Glutamatergic neuron (in vitro differentiated cells): ENCODE measurements around the gene SLC25A48. TPM values are rescaled to one million over a fixed set of nuclear protein-coding genes. Genes with fewer than 3 reads are reported as not detected.

Source experiments
- DNase-seq: peaks from one replicate; pipeline ENCODE4 v3.0.0; 2022
- H3K27ac Mint-ChIP-seq: one replicate; pipeline ENCODE4 v1.8.0; 2020; ENCODE audit warnings: mild to moderate bottlenecking, mixed read lengths, inconsistent platforms; ENCODE audit not compliant: unreplicated experiment
- H3K27me3 Mint-ChIP-seq: one replicate; pipeline ENCODE4 v1.8.0; 2020; ENCODE audit warnings: mild to moderate bottlenecking, moderate library complexity, mixed read lengths, inconsistent platforms; ENCODE audit not compliant: unreplicated experiment
- H3K36me3 Mint-ChIP-seq: one replicate; pipeline ENCODE4 v1.8.0; 2020; ENCODE audit warnings: mild to moderate bottlenecking, mixed read lengths, inconsistent platforms; ENCODE audit not compliant: unreplicated experiment
- H3K4me1 Mint-ChIP-seq: one replicate; pipeline ENCODE4 v1.8.0; 2020; ENCODE audit warnings: mild to moderate bottlenecking, low read depth, mixed read lengths, inconsistent platforms; ENCODE audit not compliant: unreplicated experiment
- H3K4me3 Mint-ChIP-seq: one replicate; pipeline ENCODE4 v1.8.0; 2020; ENCODE audit warnings: mild to moderate bottlenecking, mixed read lengths, inconsistent platforms; ENCODE audit not compliant: unreplicated experiment
- H3K9me3 Mint-ChIP-seq: one replicate; pipeline ENCODE4 v1.8.0; 2020; ENCODE audit warnings: mild to moderate bottlenecking, moderate library complexity, mixed read lengths, inconsistent platforms; ENCODE audit not compliant: unreplicated experiment
- microRNA-seq: library from miRNA; unstranded; fragments of <30 nt; microRNA quantifications from one replicate; pipeline ENCODE4, GENCODE V29; 2020; ENCODE audit not compliant: unreplicated experiment
- total RNA-seq: library from RNA; stranded (reverse); fragmentation: NEBNext Ultra II Directional; extraction: Animal tissue kit (Norgen Biotek cat#: 25700); gene quantifications from one replicate; pipeline ENCODE4 v1.2.1, GENCODE V29; 2021; ENCODE audit not compliant: unreplicated experiment
- TF ChIP-seq, protein P1 (sequence below): fragments of 200-600 bp; sonication (generic); IDR thresholded peaks from one replicate; pipeline ENCODE4 v1.5.0; 2021; ENCODE audit not compliant: partially characterized antibody, unreplicated experiment

Gene SLC25A48
- total RNA-seq, 1 donor from 2014 or later = 1.7 TPM

DNA sequence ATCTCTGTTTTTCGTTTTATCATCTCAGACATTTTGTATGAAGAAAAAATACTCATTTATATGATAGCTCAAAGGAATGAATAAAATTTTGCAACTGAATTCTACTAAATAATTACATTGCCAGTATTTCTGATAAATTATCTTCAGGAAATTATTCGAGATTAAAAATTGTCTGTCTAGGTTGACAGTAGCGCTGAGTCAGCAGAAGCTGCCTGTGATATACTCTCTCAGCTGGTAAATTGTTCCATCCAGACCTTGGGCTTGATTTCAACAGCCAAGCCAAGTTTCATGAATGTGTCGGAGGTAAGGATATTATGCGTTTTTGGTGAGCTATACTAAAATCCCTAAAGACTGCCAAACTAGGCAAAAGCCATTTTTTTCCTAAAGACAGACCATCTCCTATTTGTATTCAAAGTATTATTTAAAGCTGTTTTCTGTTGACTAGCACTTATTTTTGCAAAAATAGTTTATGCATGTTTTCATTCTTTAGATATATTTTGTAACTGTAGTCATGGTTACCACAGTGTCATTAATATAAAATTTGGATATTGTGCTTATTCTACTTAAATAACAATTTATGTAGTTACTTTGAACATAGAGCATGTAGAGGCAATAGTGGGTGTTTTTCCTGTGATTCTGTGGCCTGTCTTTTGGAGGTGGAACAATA is 102.9 kb downstream of the SLC25A48 start:
- TF ChIP-seq, protein P1, sequence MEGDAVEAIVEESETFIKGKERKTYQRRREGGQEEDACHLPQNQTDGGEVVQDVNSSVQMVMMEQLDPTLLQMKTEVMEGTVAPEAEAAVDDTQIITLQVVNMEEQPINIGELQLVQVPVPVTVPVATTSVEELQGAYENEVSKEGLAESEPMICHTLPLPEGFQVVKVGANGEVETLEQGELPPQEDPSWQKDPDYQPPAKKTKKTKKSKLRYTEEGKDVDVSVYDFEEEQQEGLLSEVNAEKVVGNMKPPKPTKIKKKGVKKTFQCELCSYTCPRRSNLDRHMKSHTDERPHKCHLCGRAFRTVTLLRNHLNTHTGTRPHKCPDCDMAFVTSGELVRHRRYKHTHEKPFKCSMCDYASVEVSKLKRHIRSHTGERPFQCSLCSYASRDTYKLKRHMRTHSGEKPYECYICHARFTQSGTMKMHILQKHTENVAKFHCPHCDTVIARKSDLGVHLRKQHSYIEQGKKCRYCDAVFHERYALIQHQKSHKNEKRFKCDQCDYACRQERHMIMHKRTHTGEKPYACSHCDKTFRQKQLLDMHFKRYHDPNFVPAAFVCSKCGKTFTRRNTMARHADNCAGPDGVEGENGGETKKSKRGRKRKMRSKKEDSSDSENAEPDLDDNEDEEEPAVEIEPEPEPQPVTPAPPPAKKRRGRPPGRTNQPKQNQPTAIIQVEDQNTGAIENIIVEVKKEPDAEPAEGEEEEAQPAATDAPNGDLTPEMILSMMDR = no peak
- no peaks in the 10 kb centered on the region for H3K36me3 Mint-ChIP-seq

More for the DNA sequence above, 102.9 kb downstream of the SLC25A48 start:
- no peaks in the 10 kb centered on the region for H3K27me3 Mint-ChIP-seq
- H3K9me3 Mint-ChIP-seq = no peaks in the 10 kb centered on the region
- H3K4me3 Mint-ChIP-seq = no peak overlapping the region
- no peak for DNase-seq
- no peak overlapping the region for H3K27ac Mint-ChIP-seq
- H3K4me1 Mint-ChIP-seq = no peaks in the 10 kb centered on the region

Small RNAs within 50 kb of the gene (microRNA-seq; reads per million reads assigned to microRNA genes)
- not detected for gene MIR5692C1

Other genes with a start within 250 kb of the SLC25A48 start
- not detected for gene IL9, start 61.2 kb downstream of the SLC25A48 start, total RNA-seq
- gene LECT2, start 120.3 kb downstream of the SLC25A48 start, total RNA-seq = not detected
- gene TGFBI, start 194.3 kb downstream of the SLC25A48 start, total RNA-seq = 2.3 TPM